Spleen (tissue), 7 donors: ENCODE results near the gene ENOX1.

Source experiments
- CTCF ChIP-seq, 11 experiments: fragments of 200-600 bp in 7 of 11; fragments of 450-650 bp in 4 of 11; sonication (generic) in 4 of 11; IDR thresholded peaks in 8 of 11; conservative IDR thresholded peaks in 3 of 11; 1 replicate in 7 of 11; 2 replicates in 4 of 11; pipeline versions ENCODE4 v1.4.0 to v1.8.0; 2016 to 2021; ENCODE audit warnings: antibody characterized with exemption in 11 of 11, inconsistent platforms in 4 of 11, mild to moderate bottlenecking in 1 of 11
- POLR2A ChIP-seq, 3 donors: fragments of 450-650 bp; IDR thresholded peaks; one replicate each; pipeline ENCODE4 v1.5.1; 2017; ENCODE audit warnings: antibody characterized with exemption in 3 of 3, mild to moderate bottlenecking in 1 of 3
- donor health status: DM: no; HTN: no; CAD: no; lungs with moderate emphysema.
- donor health status: DM: no; HTN: no; CAD: no.
- donor health status: DM: no; HTN: no; CAD: no.

DNA sequence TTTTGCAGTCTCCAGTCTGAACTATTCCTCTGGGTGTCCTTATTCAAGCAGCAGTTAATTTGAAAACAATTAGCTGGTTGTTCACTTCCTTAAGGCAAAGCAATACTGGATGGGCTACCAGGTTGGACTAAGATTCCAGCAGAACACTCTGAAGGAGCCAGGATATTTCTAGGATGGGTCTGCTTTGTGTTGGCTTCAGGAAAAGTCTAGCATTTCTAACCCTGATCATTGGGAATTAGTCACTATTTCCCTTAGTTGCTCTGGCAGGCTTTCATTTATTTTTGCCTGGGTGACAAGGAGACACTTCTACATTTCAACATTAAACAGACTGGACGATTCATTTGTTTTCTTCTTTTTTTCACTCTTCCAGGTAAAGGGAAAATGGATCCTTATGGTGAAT is 228.4 kb downstream of the ENOX1 start:
- TF ChIP-seq POLR2A (IDR thresholded peaks at IDR 0.05) (no peak), CTCF (IDR thresholded peaks at IDR 0.05 in 8 of 11, conservative IDR thresholded peaks at IDR 0.05 in 3 of 11) (no peak)
